Measurements from ENCODE around the gene DLG2.

Gene DLG2

GRCh38 chr11:85589373-85589772 lies 37.8 kb downstream of the DLG2 start:
- DNase-seq (ENCODE audit: low read depth) = no peak
- TF ChIP-seq, protein P1, sequence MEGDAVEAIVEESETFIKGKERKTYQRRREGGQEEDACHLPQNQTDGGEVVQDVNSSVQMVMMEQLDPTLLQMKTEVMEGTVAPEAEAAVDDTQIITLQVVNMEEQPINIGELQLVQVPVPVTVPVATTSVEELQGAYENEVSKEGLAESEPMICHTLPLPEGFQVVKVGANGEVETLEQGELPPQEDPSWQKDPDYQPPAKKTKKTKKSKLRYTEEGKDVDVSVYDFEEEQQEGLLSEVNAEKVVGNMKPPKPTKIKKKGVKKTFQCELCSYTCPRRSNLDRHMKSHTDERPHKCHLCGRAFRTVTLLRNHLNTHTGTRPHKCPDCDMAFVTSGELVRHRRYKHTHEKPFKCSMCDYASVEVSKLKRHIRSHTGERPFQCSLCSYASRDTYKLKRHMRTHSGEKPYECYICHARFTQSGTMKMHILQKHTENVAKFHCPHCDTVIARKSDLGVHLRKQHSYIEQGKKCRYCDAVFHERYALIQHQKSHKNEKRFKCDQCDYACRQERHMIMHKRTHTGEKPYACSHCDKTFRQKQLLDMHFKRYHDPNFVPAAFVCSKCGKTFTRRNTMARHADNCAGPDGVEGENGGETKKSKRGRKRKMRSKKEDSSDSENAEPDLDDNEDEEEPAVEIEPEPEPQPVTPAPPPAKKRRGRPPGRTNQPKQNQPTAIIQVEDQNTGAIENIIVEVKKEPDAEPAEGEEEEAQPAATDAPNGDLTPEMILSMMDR (IDR thresholded peaks at IDR 0.05; ENCODE audit: low read length, missing control alignments) = no peak
- H3K4me3 ChIP-seq (replicated peaks; ENCODE audit: low read depth, low read length) = no peak overlapping the region

GRCh38 chr11:85582111-85582510 lies 45.0 kb downstream of the DLG2 start:
- TF ChIP-seq, protein P1 (IDR thresholded peaks at IDR 0.05; ENCODE audit: low read length, missing control alignments) = no peak
- H3K4me3 ChIP-seq (replicated peaks; ENCODE audit: low read depth, low read length) = no peak overlapping the region
- no peak for DNase-seq (ENCODE audit: low read depth)

GRCh38 chr11:85575388-85575787 lies 51.8 kb downstream of the DLG2 start:
- TF ChIP-seq, protein P1 (IDR thresholded peaks at IDR 0.05; ENCODE audit: low read length, missing control alignments) = no peak
- DNase-seq (ENCODE audit: low read depth) = no peak
- H3K4me3 ChIP-seq (replicated peaks; ENCODE audit: low read depth, low read length) = no peak overlapping the region

GRCh38 chr11:85572056-85572455 lies 55.1 kb downstream of the DLG2 start:
- no peak for DNase-seq (ENCODE audit: low read depth)
- H3K4me3 ChIP-seq (replicated peaks; ENCODE audit: low read depth, low read length) = no peak overlapping the region
- TF ChIP-seq, protein P1 (IDR thresholded peaks at IDR 0.05; ENCODE audit: low read length, missing control alignments) = no peak

GRCh38 chr11:85569525-85569924 lies 57.6 kb downstream of the DLG2 start:
- no peak overlapping the region for H3K4me3 ChIP-seq (replicated peaks; ENCODE audit: low read depth, low read length)
- no peak for DNase-seq (ENCODE audit: low read depth)

DNA sequence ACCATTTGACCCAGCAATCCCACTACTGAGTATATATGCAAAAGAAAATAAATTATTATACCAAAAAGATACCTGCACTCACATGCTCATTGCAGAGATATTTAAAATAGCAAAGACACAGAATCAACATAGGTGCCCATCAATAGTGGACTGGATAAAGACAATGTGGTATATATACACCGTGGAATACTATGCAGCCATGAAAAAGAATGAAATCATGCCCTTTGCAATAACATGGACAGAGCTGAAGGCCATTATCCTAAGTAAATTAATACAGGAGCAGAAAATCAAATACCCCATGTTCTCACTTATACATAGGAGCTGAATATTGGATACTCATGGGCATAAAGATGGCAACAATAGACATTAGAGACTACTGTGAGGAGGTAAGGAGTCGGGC lies 68.7 kb downstream of the DLG2 start:
- DNase-seq (ENCODE audit: low read depth) = no peak
- H3K4me3 ChIP-seq (replicated peaks; ENCODE audit: low read depth, low read length) = no peak overlapping the region
- TF ChIP-seq, protein P1 (IDR thresholded peaks at IDR 0.05; ENCODE audit: low read length, missing control alignments) = no peak

More at GRCh38 chr11:85569525-85569924, 57.6 kb downstream of the DLG2 start:
- TF ChIP-seq, protein P1 (IDR thresholded peaks at IDR 0.05; ENCODE audit: low read length, missing control alignments) = no peak

GRCh38 chr11:85551881-85552280 lies 75.3 kb downstream of the DLG2 start:
- no peak overlapping the region for H3K4me3 ChIP-seq (replicated peaks; ENCODE audit: low read depth, low read length)
- DNase-seq (ENCODE audit: low read depth) = no peak
- TF ChIP-seq, protein P1 (IDR thresholded peaks at IDR 0.05; ENCODE audit: low read length, missing control alignments) = no peak
